Right forelimb (tissue), 1 donor: ENCODE results near the gene TRAPPC5.

Experiments
- DNase-seq: peaks from one replicate; pipeline ENCODE4 v3.0.0-alpha.2; 2018

TRAPPC5 gene

GRCh38 chr19:7701654-7702457, 21.2 kb downstream of the TRAPPC5 start, which contains the start of gene FCER2:
TSS of gene FCER2 (minus strand) at chr19:7702131. CDS start at chr19:7699760, 2,371 bp downstream.
- no peak for DNase-seq

GRCh38 chr19:7703332-7703731, 22.7 kb downstream of the TRAPPC5 start:
- DNase-seq: no peak

DNA sequence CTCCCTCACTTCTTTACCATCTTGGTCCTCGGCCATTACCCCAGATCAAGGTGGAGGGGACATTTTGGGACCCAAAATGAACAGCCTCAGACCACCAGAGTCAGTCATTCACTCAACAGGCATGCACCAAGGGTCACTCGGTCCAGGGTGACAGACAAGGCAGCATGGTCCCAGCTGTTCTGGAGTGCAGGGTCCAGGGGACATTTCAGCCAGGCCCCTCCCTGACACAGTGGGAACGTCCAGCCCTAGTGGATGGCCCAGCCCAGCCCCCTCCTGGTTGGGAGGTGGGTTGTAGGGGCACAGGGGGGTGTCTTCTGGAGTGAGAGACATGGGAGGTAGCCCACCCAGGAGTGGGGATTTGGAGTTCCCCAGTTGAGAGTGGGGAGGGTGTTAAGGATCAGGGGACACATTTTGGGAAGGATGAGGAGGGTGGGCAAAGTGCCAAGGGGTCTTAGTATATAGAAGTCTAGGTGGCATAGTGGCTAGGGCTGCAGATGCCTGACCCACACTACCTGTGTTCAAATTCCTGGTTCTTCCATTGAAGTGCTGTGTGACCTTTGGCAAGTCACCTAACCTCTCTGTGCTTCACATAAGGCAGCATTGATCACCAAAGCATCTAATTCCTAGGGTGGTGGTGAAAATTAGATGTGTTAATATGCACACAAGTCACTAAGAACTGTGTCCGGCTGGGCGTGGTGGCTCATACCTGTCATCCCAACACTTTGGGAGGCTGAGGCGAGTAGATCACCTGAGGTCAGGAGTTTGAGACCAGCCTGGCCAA, 23.8 kb downstream of the TRAPPC5 start:
- no peak for DNase-seq

DNA sequence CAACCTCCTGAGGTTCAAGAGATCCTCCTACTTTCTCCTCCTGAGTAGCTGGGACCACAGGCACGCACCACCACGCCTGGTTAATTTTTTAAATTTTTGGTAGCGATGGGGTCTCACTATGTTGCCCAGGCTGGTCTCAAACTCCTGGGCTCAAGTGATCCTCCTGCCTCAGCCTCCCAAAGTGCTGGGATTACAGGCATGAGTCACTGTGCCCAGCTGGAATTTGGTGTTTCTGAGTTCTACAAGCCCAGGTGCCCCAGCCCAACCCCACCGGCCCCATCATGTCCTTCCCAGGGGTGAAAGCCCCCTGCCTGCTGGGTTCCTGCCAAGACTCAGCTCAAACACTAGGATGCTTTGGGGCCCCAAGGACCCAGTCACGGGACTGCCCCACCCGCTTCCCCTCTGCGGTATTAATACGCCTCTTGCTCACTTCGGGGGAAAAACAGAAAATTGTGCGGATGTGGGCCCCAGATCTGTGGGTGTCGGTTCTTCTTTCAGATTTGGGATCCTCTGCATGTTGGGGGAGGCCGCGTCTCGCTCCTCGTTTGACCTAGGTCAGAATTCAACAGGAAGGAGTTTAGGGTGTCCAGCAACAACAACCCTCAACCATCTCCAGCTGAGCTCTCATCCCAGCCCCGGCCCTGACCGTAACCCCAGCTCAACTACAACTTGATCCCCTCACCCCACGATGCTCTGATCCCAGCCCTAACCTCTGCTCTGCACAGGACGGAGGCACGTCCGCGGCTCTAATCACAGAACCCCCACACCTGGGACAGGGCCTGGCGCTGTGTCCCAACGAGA, 25.0 kb downstream of the TRAPPC5 start:
- no peak for DNase-seq

- no peak for DNase-seq
These were observed 25.7 kb downstream of the TRAPPC5 start for GRCh38 chr19:7706188-7706954.

DNA sequence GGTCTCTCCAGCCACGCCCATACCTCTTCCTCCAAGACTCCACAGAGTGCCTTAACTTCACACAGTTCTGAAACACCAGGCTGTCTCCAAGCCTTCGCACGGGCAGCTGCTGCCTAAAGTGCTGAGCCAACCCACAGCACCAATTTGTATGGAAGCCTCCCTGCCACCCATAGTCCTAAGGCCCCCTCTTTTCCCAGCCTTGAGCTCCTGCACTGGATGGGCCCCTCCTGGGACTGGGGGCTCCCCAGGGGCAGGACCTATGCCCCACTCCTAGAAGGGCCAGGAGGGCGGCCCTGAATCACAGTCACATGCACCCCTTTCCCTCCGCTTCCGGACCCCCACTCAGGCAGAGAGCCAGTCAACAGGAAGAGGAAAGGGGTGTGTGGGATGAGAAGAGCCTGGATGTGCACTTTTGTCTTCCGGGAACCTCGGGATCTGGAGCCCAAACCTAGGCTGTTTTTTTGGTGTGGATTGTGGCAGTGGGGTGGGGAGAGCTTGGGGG, 26.4 kb downstream of the TRAPPC5 start:
- DNase-seq: no peak

- DNase-seq: no peak
These were observed 29.4 kb downstream of the TRAPPC5 start for GRCh38 chr19:7709932-7710460.

- no peak for DNase-seq
These were observed 30.0 kb downstream of the TRAPPC5 start for GRCh38 chr19:7710616-7711015.

- DNase-seq: no peak
These were observed 35.0 kb downstream of the TRAPPC5 start for GRCh38 chr19:7715671-7716070.

- DNase-seq: no peak
These were observed 36.1 kb downstream of the TRAPPC5 start for GRCh38 chr19:7716762-7717161.

GRCh38 chr19:7718668-7719067, 38.0 kb downstream of the TRAPPC5 start:
- no peak for DNase-seq

GRCh38 chr19:7720351-7720750, 39.7 kb downstream of the TRAPPC5 start:
- DNase-seq: no peak

DNA sequence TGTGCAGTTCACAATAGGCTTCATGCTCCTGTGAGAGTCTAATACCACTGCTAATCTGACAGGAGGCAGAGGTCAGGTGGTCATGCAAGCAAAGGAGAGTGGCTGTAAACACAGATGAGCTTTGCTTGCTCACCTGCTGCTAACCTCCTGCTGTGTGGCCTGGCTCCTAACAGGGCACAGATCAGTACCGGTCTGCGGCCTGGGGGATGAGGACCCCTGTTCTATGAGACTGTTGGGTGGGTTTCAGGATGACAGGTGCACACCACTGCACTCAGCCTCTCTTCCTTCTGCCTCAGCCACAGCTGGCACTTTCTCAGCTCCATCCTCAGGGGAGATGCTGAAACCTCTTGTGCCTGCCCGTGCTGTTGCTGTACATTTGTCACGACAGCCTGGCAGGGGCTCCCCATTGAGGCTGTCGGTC, 41.6 kb downstream of the TRAPPC5 start:
- DNase-seq: no peak

DNA sequence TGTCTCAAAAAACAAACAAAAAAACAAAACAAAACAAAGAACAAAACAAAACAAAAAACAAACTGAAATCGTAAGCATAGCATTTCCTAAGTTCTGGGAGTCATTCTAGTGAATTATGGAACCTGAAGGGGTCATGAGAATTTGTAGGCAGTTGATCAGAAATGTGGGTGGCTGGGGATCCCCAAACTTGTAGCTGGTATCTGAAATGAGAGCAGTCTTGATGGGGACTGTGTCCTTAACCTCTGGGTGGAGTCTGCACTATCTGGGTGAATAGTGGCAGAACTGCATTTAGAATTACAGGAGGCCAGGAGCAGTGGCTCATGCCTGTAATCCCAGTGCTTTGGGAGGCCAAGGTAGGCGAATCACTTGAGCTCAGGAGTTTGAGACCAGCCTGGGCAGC, 45.2 kb downstream of the TRAPPC5 start:
- no peak for DNase-seq

GRCh38 chr19:7729211-7729610, 48.6 kb downstream of the TRAPPC5 start:
- no peak for DNase-seq

DNA sequence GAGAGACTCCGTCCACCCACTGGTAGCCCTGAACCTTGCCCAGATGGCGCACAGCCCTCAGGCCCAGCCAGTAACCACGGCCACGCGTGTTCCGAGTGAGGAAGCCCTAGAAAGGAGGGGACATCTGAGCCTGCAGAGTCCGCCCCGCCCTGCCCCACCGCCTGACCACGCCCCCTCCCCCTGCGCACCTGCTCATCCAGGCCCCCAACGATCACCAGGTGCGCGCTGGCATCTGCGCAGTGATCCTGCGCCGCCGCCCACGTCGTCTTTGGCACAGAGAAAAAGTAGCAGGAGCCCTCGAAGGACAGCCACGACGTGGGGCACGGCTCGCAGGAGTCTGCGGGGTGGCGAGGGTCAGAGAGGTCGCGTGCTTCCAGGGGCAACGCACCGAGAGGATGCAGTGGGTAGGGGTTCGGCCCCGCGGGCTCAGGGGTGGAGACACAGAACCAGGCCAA, 49.2 kb downstream of the TRAPPC5 start:
- no peak for DNase-seq

GRCh38 chr19:7730286-7731217, 49.9 kb downstream of the TRAPPC5 start:
- DNase-seq: no peak

GRCh38 chr19:7731218-7731595, 50.6 kb downstream of the TRAPPC5 start:
- DNase-seq: no peak

DNA sequence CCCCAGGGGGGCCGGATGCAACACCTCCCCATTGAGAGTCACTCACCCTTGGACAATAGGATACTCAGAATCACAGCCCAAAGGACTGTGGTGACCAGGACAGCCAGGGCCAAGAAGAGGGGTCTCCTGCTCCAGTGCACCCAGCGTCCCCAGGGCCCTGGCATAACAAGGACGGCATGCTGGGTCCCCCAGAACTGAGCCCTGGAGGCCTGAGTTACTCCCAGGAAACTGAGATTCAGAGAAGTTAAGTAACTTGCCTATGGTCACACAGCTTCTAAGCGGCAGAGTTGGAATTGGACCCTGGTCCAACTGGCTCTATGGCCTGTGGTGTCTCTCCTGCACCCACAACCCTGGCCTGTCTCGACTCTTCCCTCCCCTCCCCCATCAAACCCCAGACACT, 51.0 kb downstream of the TRAPPC5 start:
- no peak for DNase-seq

GRCh38 chr19:7732045-7732444, 51.4 kb downstream of the TRAPPC5 start, which contains the start of gene CLEC4G:
TSS of gene CLEC4G (minus strand) at chr19:7732110. CDS start at chr19:7732102, 8 bp downstream.
- no peak for DNase-seq

DNA sequence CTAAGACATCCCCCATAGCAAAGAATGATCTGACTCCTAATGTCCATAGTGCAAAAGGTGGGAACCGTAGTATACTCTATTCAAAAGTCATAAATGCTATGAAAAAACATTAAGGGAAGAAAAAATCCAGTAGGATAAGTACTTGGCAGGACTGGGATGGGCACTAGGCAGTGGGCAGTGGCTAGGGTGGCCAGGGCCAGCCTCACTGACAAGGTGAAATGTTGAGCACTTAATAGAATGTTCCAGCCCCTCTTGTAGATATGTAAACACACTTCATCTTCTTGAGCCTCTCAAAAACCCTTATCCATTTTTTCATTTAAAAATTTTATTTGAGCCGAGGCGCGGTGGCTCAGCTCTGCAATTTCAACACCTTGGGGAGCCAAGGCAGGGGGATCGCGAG, 52.7 kb downstream of the TRAPPC5 start:
- no peak for DNase-seq
